HUDEP-2 (cell line): Measurements from ENCODE around the gene FTSJ1.
"Not testable (repeated sequence)": the region's sequence is repeated elsewhere in the genome, so short reads cannot be mapped to it uniquely, and the experiment has no call there.

Experiments used
- DNase-seq, 76 experiments: peaks; one replicate each; lab custom pipeline; 2025; ENCODE audit not compliant: unreplicated experiment in 76 of 76; lab: John Stamatoyannopoulos, UW

Gene FTSJ1

DNA sequence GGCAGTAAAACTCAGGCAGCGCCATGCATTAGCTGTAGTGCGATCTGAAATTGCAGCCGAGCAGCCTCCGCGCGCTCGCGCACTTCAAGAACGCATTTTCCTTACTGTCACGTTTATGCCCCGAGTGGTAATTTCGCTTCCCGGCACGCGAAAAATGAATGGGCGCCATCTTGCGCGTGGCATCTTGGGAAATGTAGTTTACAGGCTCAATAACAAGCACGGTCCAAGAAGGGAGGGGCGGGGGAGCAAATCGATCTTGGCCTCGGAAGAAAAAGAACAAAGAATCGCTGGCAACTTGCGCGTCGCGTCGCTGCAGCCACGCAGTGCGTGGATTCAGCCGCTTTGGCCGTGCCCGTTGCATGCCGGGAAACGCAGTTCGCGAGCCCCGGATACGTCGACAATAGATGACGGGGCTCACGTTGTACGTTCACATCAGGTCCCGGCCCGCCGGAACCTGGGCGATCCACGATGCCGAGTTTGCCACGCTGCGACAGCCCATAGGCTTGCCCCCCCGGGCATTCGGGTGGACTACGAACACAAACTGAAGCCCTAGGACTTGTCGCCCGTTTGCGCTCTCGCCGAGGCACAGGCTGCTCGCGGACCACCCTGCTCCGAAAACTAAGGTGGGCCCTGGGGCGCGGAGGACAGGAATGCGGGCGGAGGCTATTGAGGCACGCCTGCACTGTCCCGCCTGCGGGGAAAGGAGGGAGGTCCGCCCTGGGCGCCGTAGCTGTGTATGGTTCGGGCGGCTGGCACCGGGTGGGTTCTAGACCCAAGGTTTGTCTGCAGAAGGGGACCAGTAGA lies at the start of gene FTSJ1:
TSS of gene FTSJ1 (plus strand) at position 426 of the 804 bp plus-strand sequence. CDS start 1,849 bp downstream, outside the sequence.
- DNase-seq: peak in 74 of 76 experiments; percentile 13 to 89 (median 78)

GRCh38 chrX:48427027-48427716 lies 48.8 kb upstream of the FTSJ1 start:
- DNase-seq: not testable (repeated sequence)

- not testable (repeated sequence) for DNase-seq
These were observed 46.4 kb upstream of the FTSJ1 start for GRCh38 chrX:48429606-48430005.

- DNase-seq: not testable (repeated sequence)
These were observed 45.8 kb upstream of the FTSJ1 start for GRCh38 chrX:48430166-48430565.

- DNase-seq: not testable (repeated sequence)
These were observed 42.3 kb upstream of the FTSJ1 start for GRCh38 chrX:48433713-48434112.

GRCh38 chrX:48447201-48447600 lies 28.8 kb upstream of the FTSJ1 start:
- DNase-seq: not testable (repeated sequence)

DNA sequence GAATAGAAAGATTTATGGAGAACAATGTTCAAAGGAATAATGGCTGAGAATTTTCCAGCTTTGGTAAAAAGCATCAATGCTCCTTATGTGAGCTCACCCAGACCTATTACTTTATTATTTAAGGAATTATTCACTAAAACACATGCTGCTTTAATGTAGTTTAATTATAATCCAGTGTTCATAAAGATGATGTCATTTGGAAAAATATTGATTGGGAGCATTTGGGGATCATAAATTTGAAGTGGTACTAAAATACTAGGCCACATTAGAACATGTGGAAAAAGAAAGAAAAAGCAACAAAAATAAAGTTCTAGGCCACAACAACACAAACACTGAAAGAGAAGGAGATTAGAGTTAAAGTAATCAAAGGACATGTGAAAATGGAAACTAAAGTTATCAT lies 25.9 kb upstream of the FTSJ1 start:
- DNase-seq: no peak

- DNase-seq: peak in 23 of 76 experiments; percentile 0 to 45 (median 8)
These were observed 24.3 kb upstream of the FTSJ1 start for GRCh38 chrX:48451708-48452107.

GRCh38 chrX:48456628-48457331 lies 19.2 kb upstream of the FTSJ1 start:
- DNase-seq: no peak

GRCh38 chrX:48458711-48459110 lies 17.3 kb upstream of the FTSJ1 start:
- DNase-seq: no peak

DNA sequence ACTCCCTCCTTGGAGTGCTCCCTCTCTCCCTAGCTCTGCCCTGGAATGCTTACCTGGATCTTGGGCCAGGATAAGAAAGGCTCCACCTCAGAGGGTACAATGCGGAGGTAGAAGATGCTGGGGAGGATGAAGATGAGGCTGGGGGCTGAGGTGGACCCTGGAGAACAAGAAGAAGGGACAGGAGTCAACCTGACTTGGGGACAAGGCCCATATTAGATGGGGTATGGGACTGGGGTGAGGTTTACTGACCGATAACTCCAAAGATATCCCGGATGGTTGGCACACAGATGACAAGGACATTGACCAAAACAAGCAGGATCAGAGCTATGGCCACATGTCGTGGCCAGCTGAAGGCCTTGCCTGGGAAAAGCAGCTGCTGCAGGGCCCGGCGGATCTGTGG lies 16.5 kb upstream of the FTSJ1 start:
- no peak for DNase-seq

GRCh38 chrX:48460031-48460430 lies 16.0 kb upstream of the FTSJ1 start:
- no peak for DNase-seq

DNA sequence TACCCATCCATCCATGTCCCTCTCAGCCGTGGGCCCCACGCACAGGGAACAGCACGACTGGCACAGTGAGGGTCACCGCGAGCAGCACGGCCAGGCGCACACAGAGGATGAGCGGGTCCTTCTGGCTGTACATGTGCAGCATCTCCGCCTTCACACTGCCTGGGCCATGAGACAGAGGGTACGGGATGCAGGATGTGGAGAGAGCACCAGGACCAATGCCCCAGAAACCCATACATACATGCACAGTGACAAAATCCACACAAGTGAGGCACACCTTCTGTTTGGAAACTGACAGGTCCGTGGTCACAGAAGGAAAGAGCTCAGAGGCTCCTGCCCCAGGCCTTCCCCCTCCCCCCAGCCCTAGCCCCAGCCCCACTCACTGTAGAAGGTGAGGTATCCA lies 15.4 kb upstream of the FTSJ1 start:
- DNase-seq: no peak

- DNase-seq: no peak
These were observed 14.2 kb upstream of the FTSJ1 start for GRCh38 chrX:48461830-48462229.

DNA sequence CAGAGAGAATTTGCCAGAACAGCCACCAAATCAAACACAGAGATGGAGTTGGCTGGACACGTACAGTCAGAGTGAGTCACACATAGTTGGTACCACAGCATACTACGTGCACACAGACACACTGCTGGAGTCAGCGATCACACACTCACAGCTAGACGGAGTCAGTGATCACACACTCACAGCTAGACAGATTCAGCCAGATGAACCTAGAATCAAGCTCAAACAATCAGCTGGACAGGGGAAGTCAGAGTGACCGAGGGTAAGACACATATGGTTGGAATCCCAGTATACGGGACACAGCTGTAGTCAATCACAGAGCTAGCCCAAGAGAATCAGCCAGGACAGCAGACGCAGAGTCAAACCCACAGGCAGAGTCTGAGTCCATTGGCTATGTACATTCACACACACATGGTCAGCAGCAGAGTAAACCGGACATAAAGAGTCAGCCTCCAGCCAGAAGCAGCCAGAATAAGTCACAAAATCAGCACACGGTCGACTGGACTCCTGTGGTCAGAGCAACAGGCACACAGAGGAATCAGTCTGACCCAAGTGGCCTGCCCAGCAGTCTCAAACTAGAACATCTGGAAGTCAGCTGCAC lies 10.6 kb upstream of the FTSJ1 start:
- no peak for DNase-seq

DNA sequence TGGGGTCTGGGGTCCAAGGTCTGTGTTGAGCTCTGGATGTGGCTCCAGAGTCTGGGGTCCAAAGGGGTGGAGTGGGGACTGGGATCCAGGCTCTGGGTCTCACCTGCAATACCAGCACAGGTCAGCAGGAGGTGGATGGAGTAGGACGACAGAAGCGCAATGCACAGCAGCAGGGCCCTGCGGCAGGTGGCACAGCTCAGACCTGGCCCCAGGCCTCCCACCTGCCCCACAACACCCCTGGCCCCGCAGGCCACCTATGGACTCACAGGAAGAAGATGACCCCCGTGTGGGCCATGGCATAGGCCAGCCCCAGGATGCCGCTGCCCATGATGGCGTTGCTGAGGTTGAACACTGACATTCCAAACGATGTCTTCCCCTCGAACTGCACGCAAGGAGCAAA lies 9.3 kb upstream of the FTSJ1 start:
- DNase-seq: peak in 21 of 76 experiments; percentile 2 to 21 (median 10)

GRCh38 chrX:48467281-48467761 lies 8.7 kb upstream of the FTSJ1 start:
- peak in 25 of 76 experiments; percentile 3 to 50 (median 22) for DNase-seq

DNA sequence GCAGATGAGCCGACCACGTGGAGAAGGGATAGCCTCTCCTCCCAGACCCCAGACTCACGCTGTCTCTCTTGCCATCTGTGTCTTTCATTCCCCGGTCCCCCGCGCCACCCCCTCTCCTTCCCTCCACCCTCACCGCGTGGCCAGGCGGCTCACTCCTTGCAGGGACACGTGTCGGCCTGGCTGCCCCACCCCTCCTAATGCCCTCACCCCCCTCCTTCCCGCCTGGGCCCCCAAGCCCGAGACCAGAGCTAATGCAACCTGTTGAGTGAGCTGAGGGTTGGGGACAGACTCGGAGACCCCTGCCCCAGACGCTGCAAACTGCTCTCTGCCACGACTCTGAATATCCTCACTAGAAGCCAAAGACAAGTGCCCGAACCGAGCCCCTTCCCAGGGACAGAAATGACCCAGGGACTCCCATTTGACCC lies 7.7 kb upstream of the FTSJ1 start:
- DNase-seq: peak in 67 of 76 experiments; percentile 1 to 73 (median 49)

DNA sequence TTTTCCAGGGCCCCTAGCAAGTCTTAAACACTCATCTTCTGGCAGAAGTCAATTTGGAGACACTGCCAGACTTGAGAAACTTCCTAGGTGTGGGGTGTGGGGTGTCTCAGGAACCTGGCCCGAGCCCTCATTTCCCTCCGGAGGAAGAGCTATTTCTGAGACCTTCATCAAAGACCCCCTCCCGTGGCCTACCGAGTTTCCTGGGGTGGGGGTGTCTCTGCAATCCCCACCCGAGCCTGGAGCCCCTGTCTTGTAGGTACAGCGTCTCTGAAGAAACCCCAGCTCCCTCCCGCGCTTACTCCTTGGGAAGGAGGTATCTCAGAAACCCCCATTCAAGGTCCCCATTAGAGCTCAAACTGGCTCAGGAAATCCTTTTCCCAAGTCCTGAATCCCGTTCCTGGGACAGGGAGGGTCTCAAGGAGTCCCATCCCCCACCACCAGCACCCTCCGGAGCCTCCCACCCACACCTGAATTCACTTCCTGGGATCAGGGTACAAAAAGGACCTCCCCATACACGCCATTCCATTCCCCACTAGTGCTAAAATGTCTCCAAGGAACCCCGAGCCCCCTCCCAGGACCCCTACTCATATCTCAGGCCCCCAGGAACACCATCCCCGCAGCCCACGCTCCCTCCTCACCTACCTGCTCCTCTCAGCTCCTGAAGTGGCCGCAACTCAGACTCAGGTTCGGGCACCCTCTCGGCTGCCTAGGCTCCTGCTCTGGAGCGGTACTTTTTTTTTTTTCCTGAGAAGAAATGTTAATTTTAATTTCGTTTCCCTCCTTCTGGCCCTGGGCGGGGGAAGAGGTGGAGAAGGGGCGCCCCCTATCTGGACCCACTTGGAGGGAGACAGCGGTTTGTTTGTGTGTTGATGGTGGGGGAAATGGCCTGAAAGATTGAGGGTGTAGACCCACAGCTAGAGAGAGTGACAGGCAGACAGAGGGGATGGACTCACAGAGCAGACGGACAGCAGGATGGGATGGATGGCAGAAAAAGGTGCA lies 7.0 kb upstream of the FTSJ1 start:
- DNase-seq: peak in 44 of 76 experiments; percentile 0 to 51 (median 24)
